Kidney (tissue), 14 donors: ENCODE measurements around the gene SETSIP. TPM values are rescaled to one million over a fixed set of nuclear protein-coding genes. Genes with fewer than 3 reads are reported as not detected.

Source experiments
- DNase-seq, 5 donors: peaks; one replicate each; pipeline ENCODE4 v3.0.0-alpha.2; 2013 to 2020
- FAIRE-seq: peaks from 2 replicates; lab custom pipeline; 2012; peaks lifted over from hg19 to GRCh38; lab: Jason Lieb, UNC
- H3K27ac ChIP-seq, 2 donors: one replicate each; pipeline ENCODE4 v1.7.0; 2013; ENCODE audit warnings: low read depth in 2 of 2, low read length in 2 of 2, inconsistent platforms in 1 of 2
- H3K27me3 ChIP-seq: one replicate; pipeline ENCODE4 v1.7.1; 2013; ENCODE audit warnings: low read length, inconsistent platforms; ENCODE audit not compliant: control insufficient read depth, insufficient read depth
- H3K36me3 ChIP-seq, 3 donors: one replicate each; pipeline versions ENCODE4 v1.7.0 to v1.7.1; 2013; ENCODE audit warnings: low read length in 3 of 3, control low read depth in 1 of 3, inconsistent platforms in 1 of 3; ENCODE audit not compliant: insufficient read depth in 3 of 3, control insufficient read depth in 2 of 3
- H3K4me1 ChIP-seq, 3 donors: one replicate each; pipeline versions ENCODE4 v1.7.0 to v1.7.1; 2013; ENCODE audit warnings: low read length in 3 of 3, inconsistent platforms in 1 of 3, low read depth in 1 of 3; ENCODE audit not compliant: control insufficient read depth in 2 of 3, insufficient read depth in 2 of 3
- H3K4me3 ChIP-seq, 3 donors: one replicate each; pipeline versions ENCODE4 v1.7.0 to v1.8.1; 2013; ENCODE audit warnings: low read length in 3 of 3, control low read depth in 1 of 3, inconsistent platforms in 1 of 3
- H3K9ac ChIP-seq, 3 donors: one replicate each; pipeline versions ENCODE4 v1.7.0 to v1.7.1; 2013; ENCODE audit warnings: low read length in 3 of 3, control low read depth in 1 of 3, inconsistent platforms in 1 of 3
- H3K9me3 ChIP-seq, 3 donors: one replicate each; pipeline versions ENCODE4 v1.7.0 to v1.7.1; 2013; ENCODE audit warnings: low read length in 3 of 3, control low read depth in 1 of 3, inconsistent platforms in 1 of 3; ENCODE audit not compliant: control insufficient read depth in 2 of 3, insufficient read depth in 1 of 3
- CTCF ChIP-seq: IDR thresholded peaks from 3 replicates; pipeline ENCODE4 v1.5.1; 2012; ENCODE audit warnings: mild to moderate bottlenecking, moderate library complexity, borderline replicate concordance; ENCODE audit not compliant: insufficient read depth; ENCODE audit errors: extremely low read depth
- intact Hi-C: fragments of 100-400 bp; cut with DNase I; formaldehyde crosslinking; loops from one replicate; pipeline ENCODE4 v1.11.1; 2022
- polyA plus RNA-seq: library from polyadenylated mRNA; stranded (reverse); fragments of 350-450 nt; fragmentation: Illumina TruSeq; extraction: RNeasy Lipid Tissue Mini Kit (QIAGEN cat#74804); gene quantifications from one replicate; pipeline ENCODE4 v1.2.3, GENCODE V29; 2014; ENCODE audit warnings: low read depth, low replicate concordance; ENCODE audit not compliant: insufficient read depth
- total RNA-seq: library from RNA; stranded (reverse); fragmentation: NEBNext Ultra II Directional; extraction: Animal tissue kit (Norgen Biotek cat#: 25700); gene quantifications from one replicate; pipeline ENCODE4 v1.2.1, GENCODE V29; 2021
- donor health status: control.
- donor health status: control.
- donor health status: control.
- donor health status: control.
- donor health status: control.
- donor health status: DM: yes; HTN: yes; CAD: no.
- donor health status: Normal renal cell carcinoma (clear cell type).

Gene SETSIP
- total and polyA plus RNA-seq, 2 donors from 2014 or later = not detected

GRCh38 chr1:92070892-92071291, 4.3 kb downstream of the SETSIP start:
- Histone ChIP-seq H3K4me1 (no peaks in the 10 kb centered on the region), H3K36me3 (no peaks in the 10 kb centered on the region), H3K9ac (no peak overlapping the region), H3K27me3 (no peaks in the 10 kb centered on the region), H3K27ac (no peak overlapping the region), H3K4me3 (no peak overlapping the region), H3K9me3 (no peaks in the 10 kb centered on the region)
- intact Hi-C loops = no loop called here
- FAIRE-seq = no peak
- TF ChIP-seq CTCF = no peak
- DNase-seq = no peak

DNA sequence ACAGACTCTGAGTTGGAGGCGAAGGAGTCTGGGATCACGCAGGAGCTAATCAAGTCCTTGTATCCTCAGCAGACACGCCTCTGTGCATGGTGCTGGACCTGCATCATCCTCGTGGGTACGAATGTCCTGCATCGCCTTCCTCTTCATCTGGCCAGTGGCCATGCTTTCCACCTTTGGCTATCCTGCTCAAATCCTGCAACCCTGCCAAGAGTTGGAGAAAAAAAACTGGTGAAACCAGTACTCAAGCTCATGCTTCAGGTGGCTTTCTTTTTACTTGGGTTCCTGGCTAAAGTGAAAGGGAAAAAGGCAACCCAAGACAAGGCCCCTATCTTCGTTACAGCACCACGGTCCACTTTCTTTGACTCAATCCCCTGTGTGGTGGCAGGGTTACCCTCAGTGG, 8.9 kb downstream of the SETSIP start:
- H3K4me3 ChIP-seq = no peak overlapping the region
- H3K9ac ChIP-seq = no peak overlapping the region
- H3K9me3 ChIP-seq = no peaks in the 10 kb centered on the region
- no peaks in the 10 kb centered on the region for H3K4me1 ChIP-seq
- TF ChIP-seq CTCF = no peak
- intact Hi-C loops = no loop called here
- no peak for DNase-seq
- no peak overlapping the region for H3K27ac ChIP-seq
- H3K27me3 ChIP-seq = no peaks in the 10 kb centered on the region
- H3K36me3 ChIP-seq = no peaks in the 10 kb centered on the region
- FAIRE-seq = no peak

- TF ChIP-seq CTCF = no peak
- intact Hi-C loops = no loop called here
- no peaks in the 10 kb centered on the region for H3K9me3 ChIP-seq
- no peak overlapping the region for H3K9ac ChIP-seq
- H3K4me3 ChIP-seq = no peak overlapping the region
- no peaks in the 10 kb centered on the region for H3K27me3 ChIP-seq
- DNase-seq (no peak), FAIRE-seq (no peak)
- no peaks in the 10 kb centered on the region for H3K4me1 ChIP-seq
- no peak overlapping the region for H3K27ac ChIP-seq
- no peaks in the 10 kb centered on the region for H3K36me3 ChIP-seq
These were observed 10.2 kb downstream of the SETSIP start for GRCh38 chr1:92065042-92065441.

- no peak for TF ChIP-seq CTCF
- H3K36me3 ChIP-seq = no peaks in the 10 kb centered on the region
- H3K4me3 ChIP-seq = no peak overlapping the region
- no peaks in the 10 kb centered on the region for H3K9me3 ChIP-seq
- intact Hi-C loops = no loop called here
- H3K27ac ChIP-seq = no peak overlapping the region
- H3K27me3 ChIP-seq = no peaks in the 10 kb centered on the region
- no peak for DNase-seq
- no peaks in the 10 kb centered on the region for H3K4me1 ChIP-seq
- no peak for FAIRE-seq
- no peak overlapping the region for H3K9ac ChIP-seq
These were observed 23.3 kb downstream of the SETSIP start for GRCh38 chr1:92051948-92052347.
